AG04450 (cell line): Measurements from ENCODE around the gene TIE1. TPM values are rescaled to one million over a fixed set of nuclear protein-coding genes. Genes with fewer than 3 reads are reported as not detected.

Experiments
- CTCF ChIA-PET: fragments of 300-600, 350-600 bp; formaldehyde crosslinking; extraction: SDS; loops from one replicate; lab custom pipeline; 2022; ENCODE audit warnings: antibody characterized with exemption, inconsistent platforms; lab: Charles Lee
- POLR2A ChIA-PET: fragments of 350-600 bp; formaldehyde crosslinking; extraction: SDS; loops from one replicate; lab custom pipeline; 2021; ENCODE audit warnings: antibody characterized with exemption, inconsistent platforms; lab: Yijun Ruan, JAX
- DNase-seq: peaks from one replicate; pipeline ENCODE4 v3.0.0-alpha.2; 2011; ENCODE audit warnings: low read depth, low spot score
- H3K27ac ChIP-seq: one replicate; pipeline ENCODE4 v1.5.1; 2012; ENCODE audit warnings: low read depth, low read length, control low read depth
- H3K27me3 ChIP-seq: one replicate; pipeline ENCODE4 v1.6.0; 2012; ENCODE audit warnings: low read length; ENCODE audit not compliant: control insufficient read depth, insufficient read depth
- H3K4me3 ChIP-seq: 2 replicates; pipeline ENCODE4 v1.5.1; 2011; ENCODE audit warnings: mild to moderate bottlenecking, low read depth, low read length, control low read depth
- H3K9me3 ChIP-seq: 2 replicates; pipeline ENCODE4 v1.5.1; 2012; ENCODE audit warnings: low read length; ENCODE audit not compliant: control insufficient read depth, insufficient read depth
- CTCF ChIP-seq: IDR thresholded peaks from 2 replicates; pipeline ENCODE4 v1.5.1; 2011; ENCODE audit warnings: low read depth, low read length, control low read depth, inconsistent platforms
- polyA plus RNA-seq: library from polyadenylated mRNA; depleted of rRNA; stranded (reverse); fragments of >200 nt; gene quantifications from 2 replicates; pipeline ENCODE4 v1.2.3, GENCODE V29; 2011

Gene TIE1
- polyA plus RNA-seq, 1 experiment = 0.76 TPM

DNA sequence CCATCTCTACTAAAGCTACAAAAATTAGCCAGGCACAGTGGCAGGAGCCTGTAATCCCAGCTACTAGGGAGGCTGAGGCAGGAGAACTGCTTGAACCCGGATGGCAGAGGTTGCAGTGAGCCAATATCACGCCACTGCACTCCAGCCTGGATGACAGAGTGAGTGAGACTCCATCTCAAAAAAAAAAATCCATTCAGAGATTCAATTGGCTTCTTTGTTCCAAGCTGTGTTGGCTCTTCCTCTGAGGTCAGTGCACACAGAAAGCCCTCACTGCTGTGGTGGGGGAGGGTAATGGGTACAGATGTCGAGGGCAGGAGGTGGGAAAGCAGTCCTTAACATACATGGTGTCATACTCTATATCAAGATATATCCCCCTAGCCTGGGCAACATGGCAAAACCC lies 14.7 kb downstream of the TIE1 start:
- Histone ChIP-seq H3K27ac (no peak overlapping the region), H3K27me3 (no peaks in the 10 kb centered on the region), H3K9me3 (no peaks in the 10 kb centered on the region; the same call in 1 of the 2 replicates), H3K4me3 (no peak overlapping the region)
- CTCF ChIA-PET = no interaction called here
- no peak for DNase-seq
- TF ChIP-seq CTCF = no peak
- POLR2A ChIA-PET = no interaction called here

- Histone ChIP-seq H3K4me3 (no peak overlapping the region), H3K27ac (peak overlapping the region; percentile 11), H3K9me3 (no peaks in the 10 kb centered on the region; the same call in 1 of the 2 replicates), H3K27me3 (no peaks in the 10 kb centered on the region)
- POLR2A ChIA-PET = no interaction called here
- no peak for DNase-seq
- CTCF ChIA-PET = interaction anchor here (1.1 kb wide), 1 partner anchor 34 kb away, joined by 4 read pairs; no protein-coding TSS in a partner anchor
- TF ChIP-seq CTCF = no peak
Measured at GRCh38 chr1:43315963-43316737, 15.4 kb downstream of the TIE1 start.

DNA sequence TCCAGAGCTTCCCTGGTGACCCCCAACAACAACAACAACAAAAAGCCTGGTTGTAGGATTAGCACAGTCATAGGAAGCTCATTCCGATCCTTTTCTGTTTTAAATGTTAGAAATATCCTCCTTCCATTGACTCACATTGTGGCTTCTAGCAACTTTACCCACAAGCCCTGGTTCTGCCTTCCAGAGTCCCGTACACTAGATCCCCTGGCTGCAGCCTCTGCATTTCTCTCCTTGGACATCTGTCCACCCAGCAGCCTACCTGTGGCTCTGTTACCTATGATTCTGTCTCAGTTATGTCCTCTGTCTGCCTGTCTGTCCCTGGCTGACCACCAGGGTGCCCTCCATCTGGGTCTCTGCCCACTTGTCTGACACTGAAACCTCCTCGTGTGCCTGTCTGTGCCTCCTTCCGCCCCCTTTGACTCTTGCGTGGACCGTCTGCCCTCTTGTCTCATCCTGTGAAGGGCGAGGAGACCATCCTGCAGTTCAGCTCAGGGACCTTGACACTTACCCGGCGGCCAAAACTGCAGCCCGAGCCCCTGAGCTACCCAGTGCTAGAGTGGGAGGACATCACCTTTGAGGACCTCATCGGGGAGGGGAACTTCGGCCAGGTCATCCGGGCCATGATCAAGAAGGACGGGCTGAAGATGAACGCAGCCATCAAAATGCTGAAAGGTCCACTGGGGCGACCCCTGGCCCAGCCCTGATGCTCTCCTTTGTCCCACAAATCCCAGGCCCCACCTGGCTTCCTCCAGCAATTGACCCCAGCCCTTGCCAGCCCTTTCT lies 16.1 kb downstream of the TIE1 start:
- POLR2A ChIA-PET = no interaction called here

DNA sequence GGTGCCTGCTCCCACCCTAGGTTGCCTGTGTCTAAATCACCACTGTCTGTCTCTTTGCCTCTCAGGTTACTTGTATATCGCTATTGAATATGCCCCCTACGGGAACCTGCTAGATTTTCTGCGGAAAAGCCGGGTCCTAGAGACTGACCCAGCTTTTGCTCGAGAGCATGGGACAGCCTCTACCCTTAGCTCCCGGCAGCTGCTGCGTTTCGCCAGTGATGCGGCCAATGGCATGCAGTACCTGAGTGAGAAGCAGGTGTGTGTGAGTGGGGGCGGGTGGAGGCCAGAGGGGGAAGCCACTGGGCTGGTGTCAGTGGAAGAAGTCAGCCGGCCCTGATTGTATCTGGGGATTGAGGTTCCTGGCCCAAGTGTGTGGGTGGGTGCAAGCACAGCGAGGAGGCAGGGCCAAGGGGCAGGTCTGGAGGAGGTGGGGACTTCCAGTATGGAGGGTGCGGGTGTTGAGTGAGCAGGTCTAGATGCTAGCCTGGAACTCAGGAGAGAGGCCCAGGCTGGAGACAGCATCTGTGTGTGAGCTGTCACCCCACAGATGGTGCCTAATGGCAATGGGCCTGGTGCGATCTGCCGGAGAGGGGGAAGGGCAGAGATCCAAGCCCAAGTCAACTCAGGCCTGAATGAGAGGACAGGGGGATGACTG lies 17.2 kb downstream of the TIE1 start:
- CTCF ChIA-PET = no interaction called here
- no peak for TF ChIP-seq CTCF
- Histone ChIP-seq H3K27ac (peak overlapping the region; percentile 11), H3K27me3 (no peaks in the 10 kb centered on the region), H3K4me3 (no peak overlapping the region), H3K9me3 (no peaks in the 10 kb centered on the region; the same call in 1 of the 2 replicates)
- POLR2A ChIA-PET = no interaction called here
- DNase-seq = no peak

More for the DNA sequence above, 16.1 kb downstream of the TIE1 start:
- no peaks in the 10 kb centered on the region; the same call in 1 of the 2 replicates for H3K9me3 ChIP-seq
- H3K27ac ChIP-seq = no peak overlapping the region
- H3K4me3 ChIP-seq = no peak overlapping the region
- no peak for DNase-seq
- peak; percentile 30 for TF ChIP-seq CTCF
- CTCF ChIA-PET = interaction anchor here (1.1 kb wide), 1 partner anchor 35 kb away, joined by 4 read pairs; no protein-coding TSS in a partner anchor
- no peaks in the 10 kb centered on the region for H3K27me3 ChIP-seq
